Thoracic aorta (tissue), 2 donors: ENCODE measurements around the gene NMT1. TPM values are rescaled to one million over a fixed set of nuclear protein-coding genes. Genes with fewer than 3 reads are reported as not detected.

Source experiments
- ATAC-seq: fragments of 150-250 bp; one replicate; pipeline ENCODE4 v1.8.0; 2017; ENCODE audit warnings: low read depth; ENCODE audit not compliant: insufficient number of reproducible peaks, low FRiP score
- DNase-seq: peaks from one replicate; pipeline ENCODE4 v3.0.0-alpha.2; 2020; ENCODE audit warnings: low spot score
- H3K27ac ChIP-seq, 2 donors: fragments of 200-600 bp; sonication (generic); 1 replicate in 1 of 2; 2 replicates in 1 of 2; pipeline ENCODE4 v1.5.1; 2016; ENCODE audit warnings: mild to moderate bottlenecking in 2 of 2, moderate library complexity in 2 of 2
- H3K27me3 ChIP-seq: fragments of 200-600 bp; sonication (generic); replicated peaks from 2 replicates; pipeline ENCODE4 v1.6.0; 2016; ENCODE audit warnings: mild to moderate bottlenecking; ENCODE audit not compliant: insufficient read depth
- H3K36me3 ChIP-seq: fragments of 200-600 bp; sonication (generic); one replicate; pipeline ENCODE4 v1.5.1; 2016
- H3K4me1 ChIP-seq, 2 donors: fragments of 200-600 bp; sonication (generic); 1 replicate in 1 of 2; 2 replicates in 1 of 2; pipeline versions ENCODE4 v1.5.1 to v1.6.0; 2016; ENCODE audit warnings: low read depth in 2 of 2, mild to moderate bottlenecking in 1 of 2; ENCODE audit not compliant: control insufficient read depth in 1 of 2
- H3K4me3 ChIP-seq: fragments of 200-600 bp; sonication (generic); 2 replicates; pipeline ENCODE4 v1.5.1; 2016; ENCODE audit warnings: mild to moderate bottlenecking
- H3K9me3 ChIP-seq: fragments of 200-600 bp; sonication (generic); 2 replicates; pipeline ENCODE4 v1.5.1; 2016
- total RNA-seq, 2 donors: library from RNA; depleted of rRNA; stranded (reverse); fragments of >200 nt; gene quantifications; one replicate each; pipeline versions ENCODE4 v1.1.0 to v1.2.3, GENCODE V29; 2016
- TF ChIP-seq, protein P1 (sequence below): fragments of 200-600 bp; sonication (generic); IDR thresholded peaks from one replicate; pipeline ENCODE4 v1.5.1; 2019; ENCODE audit warnings: antibody characterized with exemption

The NMT1 gene
- total RNA-seq: 10 to 100 TPM; 53.1 to 64.8 TPM

DNA sequence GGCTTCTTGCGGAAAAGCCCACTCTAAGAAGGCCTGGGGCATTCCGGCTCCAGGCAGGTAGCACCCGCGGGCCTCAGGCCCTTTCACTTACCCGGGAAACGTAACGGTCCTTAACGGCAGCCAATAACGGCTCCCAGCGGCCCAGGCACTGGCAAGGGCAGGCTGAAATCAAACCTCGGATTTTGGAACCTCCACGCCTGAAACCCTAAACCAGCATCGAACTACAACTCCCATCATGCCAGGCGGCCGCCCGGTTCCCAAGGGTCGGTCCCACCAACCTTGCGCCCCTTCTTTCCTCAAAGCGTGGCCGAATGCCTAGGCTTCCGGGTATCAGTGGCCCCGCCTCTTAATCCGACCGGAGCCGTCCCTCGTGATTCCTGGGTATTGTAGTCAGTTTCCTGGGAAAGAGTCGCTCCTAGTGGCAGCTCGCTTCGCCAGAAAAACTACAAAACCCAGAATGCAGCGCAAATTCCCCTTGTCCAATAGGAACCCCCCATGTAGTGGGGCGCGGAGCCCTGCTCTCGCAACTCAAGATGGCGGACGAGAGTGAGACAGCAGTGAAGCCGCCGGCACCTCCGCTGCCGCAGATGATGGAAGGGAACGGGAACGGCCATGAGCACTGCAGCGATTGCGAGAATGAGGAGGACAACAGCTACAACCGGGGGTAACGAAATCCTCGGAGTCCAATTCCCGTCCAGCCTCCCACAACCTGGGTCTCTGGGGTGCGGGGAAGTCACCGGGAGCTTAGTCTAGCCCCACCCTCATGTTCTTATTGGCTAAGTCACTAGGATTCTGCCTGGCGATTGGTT is at the start of gene NMT1:
Gene NMT1, plus strand, starts transcription at position 521 of the 809 bp plus-strand sequence. Its CDS starts 13 bp downstream, at position 534.
- peak within 1 kb of the TSS; percentile 90 to 94 for H3K27ac ChIP-seq
- DNase-seq (peak; percentile 97), ATAC-seq (peak; percentile 99)
- peaks cover 31 to 54% of the 10 kb centered on the region in 2 donors for H3K4me1 ChIP-seq
- H3K9me3 ChIP-seq: no peaks in the 10 kb centered on the region
- peak within 1 kb of the TSS; percentile 88 for H3K4me3 ChIP-seq
- TF ChIP-seq, protein P1, sequence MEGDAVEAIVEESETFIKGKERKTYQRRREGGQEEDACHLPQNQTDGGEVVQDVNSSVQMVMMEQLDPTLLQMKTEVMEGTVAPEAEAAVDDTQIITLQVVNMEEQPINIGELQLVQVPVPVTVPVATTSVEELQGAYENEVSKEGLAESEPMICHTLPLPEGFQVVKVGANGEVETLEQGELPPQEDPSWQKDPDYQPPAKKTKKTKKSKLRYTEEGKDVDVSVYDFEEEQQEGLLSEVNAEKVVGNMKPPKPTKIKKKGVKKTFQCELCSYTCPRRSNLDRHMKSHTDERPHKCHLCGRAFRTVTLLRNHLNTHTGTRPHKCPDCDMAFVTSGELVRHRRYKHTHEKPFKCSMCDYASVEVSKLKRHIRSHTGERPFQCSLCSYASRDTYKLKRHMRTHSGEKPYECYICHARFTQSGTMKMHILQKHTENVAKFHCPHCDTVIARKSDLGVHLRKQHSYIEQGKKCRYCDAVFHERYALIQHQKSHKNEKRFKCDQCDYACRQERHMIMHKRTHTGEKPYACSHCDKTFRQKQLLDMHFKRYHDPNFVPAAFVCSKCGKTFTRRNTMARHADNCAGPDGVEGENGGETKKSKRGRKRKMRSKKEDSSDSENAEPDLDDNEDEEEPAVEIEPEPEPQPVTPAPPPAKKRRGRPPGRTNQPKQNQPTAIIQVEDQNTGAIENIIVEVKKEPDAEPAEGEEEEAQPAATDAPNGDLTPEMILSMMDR: no peak
- H3K27me3 ChIP-seq: no peaks in the 10 kb centered on the region
- H3K36me3 ChIP-seq: no peaks in the 10 kb centered on the region

GRCh38 chr17:45011767-45012166 is 49.4 kb upstream of the NMT1 start:
- Histone ChIP-seq H3K9me3 (no peaks in the 10 kb centered on the region), H3K4me1 (peaks cover 7 to 12% of the 10 kb centered on the region in 2 donors), H3K4me3 (no peak overlapping the region), H3K27ac (no peak overlapping the region), H3K27me3 (no peaks in the 10 kb centered on the region), H3K36me3 (no peaks in the 10 kb centered on the region)
- DNase-seq: no peak
- TF ChIP-seq, protein P1: no peak
- no peak for ATAC-seq

- Histone ChIP-seq H3K4me1 (peaks cover 7 to 14% of the 10 kb centered on the region in 2 donors), H3K36me3 (no peaks in the 10 kb centered on the region), H3K27me3 (no peaks in the 10 kb centered on the region), H3K4me3 (no peak overlapping the region), H3K27ac (no peak overlapping the region), H3K9me3 (no peaks in the 10 kb centered on the region)
- TF ChIP-seq, protein P1: no peak
- ATAC-seq (no peak), DNase-seq (no peak)
Measured at GRCh38 chr17:45013021-45013997, 47.8 kb upstream of the NMT1 start.

DNA sequence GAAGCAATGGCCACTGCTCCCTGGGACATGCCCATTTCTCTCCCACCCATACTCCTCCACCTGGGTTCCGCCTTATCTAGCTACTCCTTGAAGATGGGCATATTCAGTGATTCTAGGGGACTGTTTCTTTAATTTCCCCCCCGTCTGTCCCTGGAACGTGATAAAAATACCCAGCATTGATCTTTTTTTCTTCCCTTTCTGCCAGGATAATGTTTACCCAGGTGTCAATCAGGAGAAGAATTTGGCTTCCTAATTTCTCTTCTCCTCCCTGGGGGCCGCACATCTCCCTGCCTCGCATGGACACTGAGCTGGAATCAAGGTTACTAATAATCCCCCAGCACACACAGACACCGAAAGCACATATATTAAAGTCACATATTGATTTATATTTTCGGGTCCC is 44.9 kb upstream of the NMT1 start:
- H3K9me3 ChIP-seq: no peaks in the 10 kb centered on the region
- H3K27me3 ChIP-seq: no peaks in the 10 kb centered on the region
- H3K27ac ChIP-seq: no peak overlapping the region
- ATAC-seq (no peak), DNase-seq (no peak)
- TF ChIP-seq, protein P1: no peak
- no peaks in the 10 kb centered on the region for H3K36me3 ChIP-seq
- no peak overlapping the region for H3K4me3 ChIP-seq
- peaks cover 16 to 35% of the 10 kb centered on the region in 2 donors for H3K4me1 ChIP-seq

GRCh38 chr17:45016823-45017222 is 44.3 kb upstream of the NMT1 start:
- H3K27me3 ChIP-seq: no peaks in the 10 kb centered on the region
- no peak for DNase-seq
- H3K4me1 ChIP-seq: peaks cover 20 to 41% of the 10 kb centered on the region in 2 donors
- no peak for ATAC-seq
- H3K4me3 ChIP-seq: no peak overlapping the region
- TF ChIP-seq, protein P1: no peak
- H3K9me3 ChIP-seq: no peaks in the 10 kb centered on the region
- no peaks in the 10 kb centered on the region for H3K36me3 ChIP-seq
- H3K27ac ChIP-seq: no peak overlapping the region
